ENCODE measurements around the gene TRH.
"Not testable (repeated sequence)": the region's sequence is repeated elsewhere in the genome, so short reads cannot be mapped to it uniquely, and the experiment has no call there.

- TF ChIP-seq, protein P1, sequence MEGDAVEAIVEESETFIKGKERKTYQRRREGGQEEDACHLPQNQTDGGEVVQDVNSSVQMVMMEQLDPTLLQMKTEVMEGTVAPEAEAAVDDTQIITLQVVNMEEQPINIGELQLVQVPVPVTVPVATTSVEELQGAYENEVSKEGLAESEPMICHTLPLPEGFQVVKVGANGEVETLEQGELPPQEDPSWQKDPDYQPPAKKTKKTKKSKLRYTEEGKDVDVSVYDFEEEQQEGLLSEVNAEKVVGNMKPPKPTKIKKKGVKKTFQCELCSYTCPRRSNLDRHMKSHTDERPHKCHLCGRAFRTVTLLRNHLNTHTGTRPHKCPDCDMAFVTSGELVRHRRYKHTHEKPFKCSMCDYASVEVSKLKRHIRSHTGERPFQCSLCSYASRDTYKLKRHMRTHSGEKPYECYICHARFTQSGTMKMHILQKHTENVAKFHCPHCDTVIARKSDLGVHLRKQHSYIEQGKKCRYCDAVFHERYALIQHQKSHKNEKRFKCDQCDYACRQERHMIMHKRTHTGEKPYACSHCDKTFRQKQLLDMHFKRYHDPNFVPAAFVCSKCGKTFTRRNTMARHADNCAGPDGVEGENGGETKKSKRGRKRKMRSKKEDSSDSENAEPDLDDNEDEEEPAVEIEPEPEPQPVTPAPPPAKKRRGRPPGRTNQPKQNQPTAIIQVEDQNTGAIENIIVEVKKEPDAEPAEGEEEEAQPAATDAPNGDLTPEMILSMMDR (IDR thresholded peaks at IDR 0.05): not testable (repeated sequence)
- TF ChIP-seq POLR2A (IDR thresholded peaks at IDR 0.05): not testable (repeated sequence)
Observed at GRCh38 chr3:130013246-130013645, 38.7 kb downstream of the TRH start.
